ENCODE results near the gene WDR3. TPM values are rescaled to one million over a fixed set of nuclear protein-coding genes. Genes with fewer than 3 reads are reported as not detected.

Gene WDR3
- total RNA-seq: 10 to 100 TPM; 29.9 to 32.9 TPM
- 23.7 TPM for polyA plus RNA-seq (2013, experiment 1 of 2)
- polyA plus RNA-seq (2013, experiment 2 of 2): 18.7 TPM
- long read RNA-seq, experiment 1, full-length matches to known transcripts: 2 of 11 reads
- long read RNA-seq, experiment 1, partial matches to known transcripts: 4 of 11 reads
- long read RNA-seq, experiment 1, other reads (novel, unspliced or antisense): 5 of 11 reads
- long read RNA-seq, experiment 2, full-length matches to known transcripts: 32 of 57 reads
- long read RNA-seq, experiment 2, partial matches to known transcripts: 12 of 57 reads
- long read RNA-seq, experiment 2, other reads (novel, unspliced or antisense): 13 of 57 reads
- long read RNA-seq, experiment 3, full-length matches to known transcripts: 94 of 190 reads
- long read RNA-seq, experiment 3, partial matches to known transcripts: 25 of 190 reads
- long read RNA-seq, experiment 3, other reads (novel, unspliced or antisense): 71 of 190 reads
- long read RNA-seq, experiment 4, partial matches to known transcripts: 1 of 2 reads
- long read RNA-seq, experiment 4, other reads (novel, unspliced or antisense): 1 of 2 reads

- Histone ChIP-seq H3K27ac (ENCODE audit: low read depth, low read length) (peak within 1 kb of the TSS; percentile 81), H3K4me1 (ENCODE audit: control insufficient read depth, insufficient read depth, low read length) (no peaks in the 10 kb centered on the region), H3K36me3 (ENCODE audit: control insufficient read depth, insufficient read depth, low read length) (peaks cover 3% of the 10 kb centered on the region), H3K27me3 (ENCODE audit: control insufficient read depth, insufficient read depth, low read length, poor library complexity, severe bottlenecking) (no peaks in the 10 kb centered on the region), H3K9me3 (ENCODE audit: control insufficient read depth, low read length) (no peaks in the 10 kb centered on the region), H3K4me3 (ENCODE audit: low read length) (peak within 1 kb of the TSS; percentile 92), H3K9ac (ENCODE audit: extremely low read depth, low read length, poor library complexity, severe bottlenecking) (peak within 1 kb of the TSS; percentile 57)
- H3K4me1 Mint-ChIP-seq: peaks cover 18% of the 10 kb centered on the region
- no peak for TF ChIP-seq CTCF (conservative IDR thresholded peaks at IDR 0.05)
- DNase-seq: peak; percentile 99
- peak within 1 kb of the TSS; percentile 94 for H3K27ac Mint-ChIP-seq
- no peaks in the 10 kb centered on the region for H3K9me3 Mint-ChIP-seq
- peak within 1 kb of the TSS; percentile 92 for H3K4me3 Mint-ChIP-seq
- WGBS, 2 experiments (ENCODE audit: insufficient coverage in 1 of 2, insufficient read length in 1 of 2): 0% methylated on average over 15 to 64 of the region's 64 CpGs
- no peaks in the 10 kb centered on the region for H3K27me3 Mint-ChIP-seq (ENCODE audit: insufficient read depth)
- peaks cover 3% of the 10 kb centered on the region for H3K36me3 Mint-ChIP-seq (ENCODE audit: low read depth)
Observed at GRCh38 chr1:117929343-117930172, at the start of gene WDR3, which contains the start of gene GDAP2. Gene WDR3, plus strand, starts transcription at chr1:117929739. Its CDS starts 3,581 bp downstream, at chr1:117933320. Gene GDAP2, minus strand, starts transcription at chr1:117929621. Its CDS starts 9,264 bp downstream, at chr1:117920357.

DNA sequence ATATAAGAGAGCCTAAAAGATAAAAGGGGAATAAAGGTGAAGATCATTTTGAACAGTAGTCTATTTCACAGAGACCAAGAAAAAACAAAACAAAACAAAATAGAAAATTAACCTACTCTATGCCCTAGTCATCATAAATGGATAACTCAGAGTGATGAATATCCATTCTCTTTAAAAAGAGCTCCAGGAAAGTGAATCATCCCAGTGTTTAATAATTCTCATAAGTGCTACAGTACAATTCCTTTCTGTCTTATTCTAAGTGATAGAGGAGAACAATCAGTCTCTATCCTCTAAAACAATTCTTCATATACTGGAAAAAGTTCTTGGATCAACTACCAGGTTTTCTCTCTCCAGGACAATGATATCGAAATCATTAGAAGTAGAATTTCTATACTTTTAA lies 45.9 kb upstream of the WDR3 start:
- H3K36me3 ChIP-seq (ENCODE audit: control insufficient read depth, insufficient read depth, low read length): peaks cover 21% of the 10 kb centered on the region
- no peak for DNase-seq
- H3K27ac Mint-ChIP-seq: no peak overlapping the region
- H3K36me3 Mint-ChIP-seq (ENCODE audit: low read depth): peaks cover 13% of the 10 kb centered on the region
- H3K27ac ChIP-seq (ENCODE audit: low read depth, low read length): no peak overlapping the region
- no peaks in the 10 kb centered on the region for H3K4me1 ChIP-seq (ENCODE audit: control insufficient read depth, insufficient read depth, low read length)
- H3K27me3 ChIP-seq (ENCODE audit: control insufficient read depth, insufficient read depth, low read length, poor library complexity, severe bottlenecking): no peaks in the 10 kb centered on the region
- WGBS, 2 experiments (ENCODE audit: insufficient coverage in 1 of 2, insufficient read length in 1 of 2): 100% methylated on average over 1 of the region's 1 CpG
- no peaks in the 10 kb centered on the region for H3K27me3 Mint-ChIP-seq (ENCODE audit: insufficient read depth)
- no peak overlapping the region for H3K9ac ChIP-seq (ENCODE audit: extremely low read depth, low read length, poor library complexity, severe bottlenecking)
- no peak for TF ChIP-seq CTCF (conservative IDR thresholded peaks at IDR 0.05)
- H3K4me3 ChIP-seq (ENCODE audit: low read length): no peak overlapping the region
- H3K4me1 Mint-ChIP-seq: no peaks in the 10 kb centered on the region
- no peaks in the 10 kb centered on the region for H3K9me3 Mint-ChIP-seq
- no peak overlapping the region for H3K4me3 Mint-ChIP-seq
- H3K9me3 ChIP-seq (ENCODE audit: control insufficient read depth, low read length): no peaks in the 10 kb centered on the region

- DNase-seq: no peak
- H3K9me3 ChIP-seq (ENCODE audit: control insufficient read depth, low read length): no peaks in the 10 kb centered on the region
- H3K27ac ChIP-seq (ENCODE audit: low read depth, low read length): no peak overlapping the region
- Mint-ChIP-seq H3K4me1 (no peaks in the 10 kb centered on the region), H3K9me3 (no peaks in the 10 kb centered on the region), H3K36me3 (ENCODE audit: low read depth) (peaks cover 4% of the 10 kb centered on the region), H3K4me3 (no peak overlapping the region), H3K27ac (no peak overlapping the region), H3K27me3 (ENCODE audit: insufficient read depth) (no peaks in the 10 kb centered on the region)
- H3K9ac ChIP-seq (ENCODE audit: extremely low read depth, low read length, poor library complexity, severe bottlenecking): no peak overlapping the region
- no peak for TF ChIP-seq CTCF (conservative IDR thresholded peaks at IDR 0.05)
- peaks cover 17% of the 10 kb centered on the region for H3K36me3 ChIP-seq (ENCODE audit: control insufficient read depth, insufficient read depth, low read length)
- H3K4me3 ChIP-seq (ENCODE audit: low read length): no peak overlapping the region
- no peaks in the 10 kb centered on the region for H3K4me1 ChIP-seq (ENCODE audit: control insufficient read depth, insufficient read depth, low read length)
- H3K27me3 ChIP-seq (ENCODE audit: control insufficient read depth, insufficient read depth, low read length, poor library complexity, severe bottlenecking): no peaks in the 10 kb centered on the region
- WGBS, 2 experiments (ENCODE audit: insufficient coverage in 1 of 2, insufficient read length in 1 of 2): 95 to 100% methylated on average over 1 to 2 of the region's 2 CpGs
Observed at GRCh38 chr1:117886101-117886795, 43.3 kb upstream of the WDR3 start.
